GM19438 (cell line): ENCODE data around the gene ITGB4.

Source experiments
- ATAC-seq: cut with Tn5 transposase; IDR thresholded peaks from one replicate; pipeline ENCODE4 v1.9.1; 2021; ENCODE audit warnings: low read depth; ENCODE audit not compliant: unreplicated experiment

ITGB4 gene

GRCh38 chr17:75720656-75721462, at the start of gene ITGB4:
Gene ITGB4 (plus strand): TSS chr17:75721459. CDS start chr17:75724704, 3,245 bp downstream.
- no peak for ATAC-seq

GRCh38 chr17:75672011-75672410, 49.2 kb upstream of the ITGB4 start:
- no peak for ATAC-seq

GRCh38 chr17:75673487-75673886, 47.8 kb upstream of the ITGB4 start:
- ATAC-seq = no peak

GRCh38 chr17:75676461-75676860, 44.8 kb upstream of the ITGB4 start:
- no peak for ATAC-seq

- no peak for ATAC-seq
Measured at GRCh38 chr17:75679706-75680211, 41.5 kb upstream of the ITGB4 start.

- no peak for ATAC-seq
Measured at GRCh38 chr17:75680431-75680830, 40.8 kb upstream of the ITGB4 start.

GRCh38 chr17:75681289-75681688, 40.0 kb upstream of the ITGB4 start:
- ATAC-seq = no peak

GRCh38 chr17:75683583-75683982, 37.7 kb upstream of the ITGB4 start:
- no peak for ATAC-seq

GRCh38 chr17:75684249-75684648, 37.0 kb upstream of the ITGB4 start:
- ATAC-seq = no peak

- ATAC-seq = no peak
Measured at GRCh38 chr17:75684924-75685323, 36.3 kb upstream of the ITGB4 start.

- no peak for ATAC-seq
Measured at GRCh38 chr17:75685499-75685898, 35.8 kb upstream of the ITGB4 start.

- no peak for ATAC-seq
Measured at GRCh38 chr17:75688209-75688825, 32.9 kb upstream of the ITGB4 start.

GRCh38 chr17:75689441-75689873, 31.8 kb upstream of the ITGB4 start:
- ATAC-seq = no peak

GRCh38 chr17:75691371-75691791, 29.9 kb upstream of the ITGB4 start:
- no peak for ATAC-seq

GRCh38 chr17:75691801-75692626, 29.2 kb upstream of the ITGB4 start:
- no peak for ATAC-seq

GRCh38 chr17:75692976-75693375, 28.3 kb upstream of the ITGB4 start:
- ATAC-seq = no peak

- no peak for ATAC-seq
Measured at GRCh38 chr17:75693500-75694481, 27.5 kb upstream of the ITGB4 start.

- no peak for ATAC-seq
Measured at GRCh38 chr17:75694536-75694935, 26.7 kb upstream of the ITGB4 start.

GRCh38 chr17:75695141-75695829, 26.0 kb upstream of the ITGB4 start:
- ATAC-seq = no peak
